ENCODE data around the gene UGT1A8. TPM values are rescaled to one million over a fixed set of nuclear protein-coding genes. Genes with fewer than 3 reads are reported as not detected.

UGT1A8 gene
- total and polyA plus RNA-seq, 2 of the 4 experiments (the other 2 are of a cell fraction) = not detected

DNA sequence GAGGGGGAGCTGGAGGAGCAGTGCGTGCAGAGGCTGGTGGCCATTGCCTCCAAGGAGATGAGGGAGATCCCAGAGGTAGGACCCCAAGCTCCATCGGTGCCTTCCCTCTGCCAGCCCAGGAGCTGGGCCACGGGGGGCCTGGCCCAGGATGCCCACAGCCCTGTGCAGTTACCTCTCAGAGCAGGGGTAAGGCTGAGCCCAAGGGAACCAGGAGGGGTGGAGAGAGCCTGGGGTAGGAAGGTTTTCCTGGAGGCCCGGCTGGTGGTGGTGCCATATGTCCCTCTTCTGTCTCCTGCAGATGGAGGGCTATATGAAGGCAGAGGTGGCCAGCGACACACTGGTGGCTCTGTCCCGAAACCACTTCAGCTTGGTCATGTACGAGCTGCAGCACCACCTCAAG lies 172.1 kb downstream of the UGT1A8 start:
- Histone ChIP-seq H3K9me1 (ENCODE audit: insufficient read depth, low read length) (no peaks in the 10 kb centered on the region), H3K36me3 (ENCODE audit: control insufficient read depth, insufficient read depth, low read length) (no peaks in the 10 kb centered on the region), H3K56ac (ENCODE audit: extremely low read depth, insufficient read depth, low read length) (no peak overlapping the region), H2AFZ (replicated peaks; ENCODE audit: low read length, poor library complexity) (peak overlapping the region; percentile 4), H2BK20ac (ENCODE audit: low read depth, low read length) (no peak overlapping the region), H3K4me1 (ENCODE audit: control insufficient read depth, insufficient read depth, low read length) (no peaks in the 10 kb centered on the region), H2BK5ac (ENCODE audit: low read depth, low read length, poor library complexity, severe bottlenecking) (no peak overlapping the region), H2BK15ac (ENCODE audit: low read depth, low read length) (no peak overlapping the region), H3K14ac (replicated peaks; ENCODE audit: low read depth, low read length) (no peak overlapping the region), H2AK5ac (ENCODE audit: low read depth, low read length) (no peak overlapping the region), H2AK9ac (replicated peaks; ENCODE audit: low read depth, low read length, poor library complexity) (no peak overlapping the region), H3K4me3 (ENCODE audit: insufficient read depth, low read depth, low read length) (no peak overlapping the region), H3K23ac (ENCODE audit: low read depth, low read length) (no peak overlapping the region), H4K5ac (ENCODE audit: low read depth, low read length) (no peak overlapping the region), H3K27me3 (ENCODE audit: control insufficient read depth, insufficient read depth, low read length) (peaks cover 3% of the 10 kb centered on the region), H4K91ac (ENCODE audit: insufficient read depth, low read depth, low read length) (no peak overlapping the region), H3K9me3 (ENCODE audit: control insufficient read depth, insufficient read depth, low read length) (no peaks in the 10 kb centered on the region), H3K4me2 (ENCODE audit: low read depth, low read length) (no peak overlapping the region), H3K27ac (ENCODE audit: insufficient read depth, low read length) (no peak overlapping the region), H3K9ac (ENCODE audit: low read depth, low read length) (no peak overlapping the region), H3K4ac (ENCODE audit: low read depth, low read length) (no peak overlapping the region), H4K20me1 (ENCODE audit: insufficient read depth, low read length) (no peaks in the 10 kb centered on the region), H2BK120ac (ENCODE audit: low read depth, low read length) (no peak overlapping the region), H3K18ac (ENCODE audit: low read depth, low read length) (no peak overlapping the region), H3K79me1 (ENCODE audit: low read depth in 1 of 2, low read length in 2 of 2) (no peaks in the 10 kb centered on the region), H4K8ac (ENCODE audit: low read depth in 2 of 2, low read length in 2 of 2) (no peak overlapping the region)
- intact Hi-C loops (cut with micrococcal nuclease) (no loop called here), in situ Hi-C loops (cut with MboI; ENCODE audit: low sequenced_read_pairs) (no loop called here), dilution Hi-C loops (cut with HindIII; ENCODE audit: low sequenced_read_pairs, unreplicated experiment) (no loop called here)
- no TSS peak for BruUV-seq (replicated peaks)
- ATAC-seq (ENCODE audit: low read depth) (no peak), DNase-seq (no peak)
- 73% methylated on average over 6 of the region's 7 CpGs; no CpG with 5 or more reads in 1 of the 2 experiments for WGBS, 2 experiments (ENCODE audit: extremely low coverage in 2 of 2, insufficient read length in 1 of 2)
- ChIA-PET CTCF (no interaction called here), POLR2A (ENCODE audit: unreplicated experiment) (no interaction called here)
- TF ChIP-seq MAFK (IDR thresholded peaks at IDR 0.05; ENCODE audit: low read depth, low read length) (no peak), SMC3 (IDR thresholded peaks at IDR 0.05; ENCODE audit: low read depth, low read length) (no peak), BHLHE40 (IDR thresholded peaks at IDR 0.05; ENCODE audit: low read depth, low read length) (no peak)
- TF ChIP-seq, protein P1, sequence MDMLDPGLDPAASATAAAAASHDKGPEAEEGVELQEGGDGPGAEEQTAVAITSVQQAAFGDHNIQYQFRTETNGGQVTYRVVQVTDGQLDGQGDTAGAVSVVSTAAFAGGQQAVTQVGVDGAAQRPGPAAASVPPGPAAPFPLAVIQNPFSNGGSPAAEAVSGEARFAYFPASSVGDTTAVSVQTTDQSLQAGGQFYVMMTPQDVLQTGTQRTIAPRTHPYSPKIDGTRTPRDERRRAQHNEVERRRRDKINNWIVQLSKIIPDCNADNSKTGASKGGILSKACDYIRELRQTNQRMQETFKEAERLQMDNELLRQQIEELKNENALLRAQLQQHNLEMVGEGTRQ (IDR thresholded peaks at IDR 0.05; ENCODE audit: low read depth, low read length) = no peak

Data from IMR-90 (cell line).